GM19468 (cell line): Measurements from ENCODE around the gene ARHGAP15.

ENCODE experiments used
- ATAC-seq: cut with Tn5 transposase; IDR thresholded peaks from one replicate; pipeline ENCODE4 v1.9.1; 2021; ENCODE audit warnings: mild to moderate bottlenecking, moderate library complexity, moderate number of reproducible peaks; ENCODE audit not compliant: unreplicated experiment; ENCODE audit errors: extremely low read depth

Gene ARHGAP15

DNA sequence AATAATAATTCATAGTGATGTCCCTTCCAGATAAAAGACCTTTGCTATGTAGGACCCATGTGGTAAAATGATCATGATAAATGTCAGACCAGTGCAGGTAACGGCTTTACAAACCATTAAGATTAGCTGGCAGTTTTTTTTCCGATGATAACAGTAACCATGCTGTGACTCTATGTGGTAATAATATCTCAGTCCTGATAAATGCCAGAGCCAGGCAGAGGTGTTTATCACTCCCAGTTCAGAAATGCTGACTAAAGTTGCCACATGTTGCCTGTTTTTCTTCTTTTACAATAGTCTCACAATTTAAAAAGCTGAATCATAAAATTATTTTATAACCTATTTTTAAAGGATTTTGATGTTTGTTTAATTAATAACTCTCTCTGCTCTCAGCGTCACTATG, 565.1 kb downstream of the ARHGAP15 start:
- ATAC-seq = no peak

DNA sequence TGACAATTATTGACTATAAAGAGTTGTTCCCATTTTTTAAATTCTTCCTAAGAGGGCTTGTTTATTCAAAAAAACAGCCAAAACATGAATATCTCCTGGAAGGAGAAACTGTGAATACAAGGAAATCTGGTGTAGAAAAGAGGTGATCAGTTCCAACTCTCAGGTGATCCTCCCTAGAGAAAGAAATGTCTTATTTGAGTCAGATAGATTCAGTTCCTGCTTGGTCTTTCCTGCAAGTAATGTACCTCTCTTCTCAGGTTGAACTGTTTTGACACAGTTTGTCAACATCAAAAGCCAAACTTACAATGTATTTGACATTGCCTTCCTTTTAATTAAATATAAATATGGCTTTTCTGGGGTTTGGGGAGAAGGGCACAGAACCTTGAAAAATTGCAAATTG, 567.4 kb downstream of the ARHGAP15 start:
- peak; percentile 42 for ATAC-seq

DNA sequence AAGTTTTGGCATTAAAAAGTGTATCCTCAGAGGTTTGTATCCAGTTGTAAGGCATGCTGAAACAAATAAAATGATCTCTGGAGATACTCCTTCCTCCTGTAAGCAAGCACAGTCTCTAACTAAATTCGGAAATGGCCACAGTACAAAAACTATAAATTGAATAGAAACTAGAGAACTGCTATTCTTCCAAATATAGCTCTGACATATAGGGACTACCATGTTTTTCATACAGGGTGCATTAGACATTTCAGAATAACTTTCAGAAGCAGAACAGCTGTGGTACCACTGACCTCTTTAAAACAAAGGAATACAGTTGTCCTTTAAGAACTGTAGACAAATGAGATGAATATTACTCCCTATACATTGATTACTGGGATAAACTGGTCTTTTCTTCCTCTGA, 568.5 kb downstream of the ARHGAP15 start:
- ATAC-seq = no peak

DNA sequence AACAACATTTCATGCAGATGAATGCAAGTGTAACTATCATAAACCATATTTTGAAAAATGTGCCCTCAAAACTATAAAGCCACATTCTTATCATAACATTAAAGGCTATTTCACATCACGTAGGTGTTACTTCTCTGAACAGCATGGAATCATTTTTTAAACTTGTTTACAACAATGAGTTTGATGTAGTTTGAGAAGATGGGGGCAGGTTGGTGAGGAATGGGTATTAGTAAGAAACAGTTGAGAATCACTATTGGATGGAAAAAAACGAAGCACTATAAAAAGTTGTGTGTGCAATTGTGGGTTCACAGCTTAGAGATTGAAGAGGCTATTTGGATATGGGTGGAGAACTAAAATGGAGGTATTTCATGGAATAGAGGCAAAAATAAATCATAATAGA, 569.1 kb downstream of the ARHGAP15 start:
- ATAC-seq = no peak

DNA sequence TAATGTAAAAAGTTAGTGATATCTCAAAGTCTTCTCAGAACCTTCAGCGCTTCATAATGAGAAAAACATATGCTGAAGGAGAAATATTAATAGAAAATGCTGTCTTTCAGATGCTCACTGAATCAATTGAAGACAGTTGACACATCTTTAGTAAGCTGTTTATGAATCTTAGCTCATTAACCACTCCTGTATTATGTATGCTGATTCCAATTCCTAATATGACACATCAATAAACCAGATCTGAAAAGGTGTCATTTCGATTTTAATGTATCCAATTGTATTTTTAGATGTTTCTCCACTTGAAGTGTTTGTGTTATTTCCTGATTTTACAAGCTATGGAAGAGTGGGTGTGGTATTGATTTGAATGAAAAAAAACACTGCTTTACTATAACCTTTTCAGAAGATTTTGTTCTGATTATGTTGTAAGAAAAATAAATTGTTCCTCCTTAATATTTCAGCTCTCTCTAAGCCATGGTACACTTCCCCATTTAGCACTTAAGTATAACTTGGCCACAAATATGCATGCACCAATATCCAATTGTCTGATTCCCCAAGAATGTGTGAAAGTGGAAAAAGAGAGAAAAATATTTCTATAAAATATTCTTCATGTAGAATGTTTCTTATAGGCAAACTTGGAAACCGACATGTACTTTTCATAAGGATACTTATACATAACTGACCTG, 569.8 kb downstream of the ARHGAP15 start:
- no peak for ATAC-seq

DNA sequence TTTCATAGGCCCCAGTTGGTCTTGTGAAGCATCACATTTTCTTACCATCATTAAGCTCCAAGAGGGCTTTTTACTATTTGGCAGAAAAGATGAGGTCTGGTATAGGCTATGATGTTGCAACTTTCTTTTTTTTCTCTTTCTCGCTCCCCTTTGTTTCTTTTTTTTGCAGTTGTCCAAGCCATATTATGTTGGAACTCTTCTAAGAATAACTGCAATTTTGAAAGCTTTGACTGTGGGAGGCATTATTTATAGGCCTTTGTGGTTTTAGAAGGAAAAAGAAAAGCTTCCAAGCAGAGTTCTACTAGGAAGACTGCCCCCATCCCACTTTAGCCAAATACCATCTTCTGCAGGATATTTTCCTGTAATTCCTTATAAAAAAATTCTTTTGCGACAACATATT, 571.6 kb downstream of the ARHGAP15 start:
- ATAC-seq = no peak

DNA sequence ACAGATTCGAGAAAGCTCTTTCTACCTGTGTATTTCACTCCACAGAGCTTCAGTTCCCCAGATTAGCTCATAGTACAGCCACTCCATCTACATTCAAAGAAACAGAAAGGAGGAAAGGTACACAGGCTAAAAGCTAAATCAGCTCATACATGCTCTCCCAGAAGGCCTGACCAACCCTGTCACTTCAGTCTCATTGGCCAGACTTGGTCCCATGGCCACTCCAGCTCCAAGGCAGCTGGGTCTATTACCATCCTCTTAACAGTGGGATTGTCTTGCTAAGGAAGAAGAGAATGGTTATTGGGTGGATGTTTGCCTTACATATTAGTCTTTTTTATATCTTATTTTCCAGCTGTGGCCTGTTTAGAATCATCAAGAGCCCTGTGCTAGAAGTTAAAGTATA, 572.6 kb downstream of the ARHGAP15 start:
- no peak for ATAC-seq

DNA sequence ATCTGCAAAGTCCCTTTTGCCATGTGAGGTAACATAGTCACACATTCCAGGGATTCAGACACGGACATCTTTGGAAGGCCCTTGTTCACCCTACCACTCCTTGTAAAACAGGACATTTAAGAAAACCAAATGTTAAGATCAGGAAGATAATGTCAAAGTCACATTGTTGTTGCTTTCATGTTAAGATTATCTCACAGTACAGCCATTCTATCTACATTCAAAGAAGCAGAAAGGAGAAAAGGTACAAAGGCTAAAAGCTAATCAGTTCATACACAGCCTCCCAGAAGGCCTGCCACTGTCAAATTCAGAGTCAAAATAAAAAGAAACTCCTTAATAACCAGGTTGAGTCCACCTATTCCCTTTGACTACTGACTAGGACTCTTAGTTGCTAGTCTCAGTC, 573.7 kb downstream of the ARHGAP15 start:
- ATAC-seq = no peak

DNA sequence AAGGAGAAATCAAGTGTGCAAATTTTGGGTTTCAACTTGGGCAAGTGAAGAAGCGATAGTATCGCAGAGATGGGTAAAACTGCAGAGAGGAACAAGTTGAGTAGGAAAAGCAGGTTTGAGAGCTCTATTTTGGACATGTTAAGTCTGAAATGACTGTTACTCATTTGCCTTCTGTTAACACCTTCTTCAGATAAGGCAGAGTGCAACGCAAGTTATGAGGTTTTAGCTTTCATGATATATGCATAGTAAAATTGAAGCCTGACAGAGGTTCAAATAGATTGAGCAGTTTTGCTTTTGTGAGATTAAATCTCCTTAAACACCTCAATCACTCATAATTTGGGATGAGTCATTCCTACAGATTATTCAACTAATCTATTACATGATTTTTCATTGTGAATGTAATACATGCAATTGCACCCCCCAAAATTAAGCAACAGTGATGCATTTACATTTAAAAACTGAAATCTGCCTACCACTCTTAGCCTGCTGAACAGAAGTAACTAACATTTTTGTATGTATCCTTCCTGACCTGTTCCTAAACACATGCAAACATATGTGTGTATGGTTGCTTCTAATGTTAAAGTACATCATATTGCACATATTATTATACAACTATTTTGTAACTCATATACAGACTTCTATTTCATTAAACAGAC, 575.4 kb downstream of the ARHGAP15 start:
- peak; percentile 63 for ATAC-seq

DNA sequence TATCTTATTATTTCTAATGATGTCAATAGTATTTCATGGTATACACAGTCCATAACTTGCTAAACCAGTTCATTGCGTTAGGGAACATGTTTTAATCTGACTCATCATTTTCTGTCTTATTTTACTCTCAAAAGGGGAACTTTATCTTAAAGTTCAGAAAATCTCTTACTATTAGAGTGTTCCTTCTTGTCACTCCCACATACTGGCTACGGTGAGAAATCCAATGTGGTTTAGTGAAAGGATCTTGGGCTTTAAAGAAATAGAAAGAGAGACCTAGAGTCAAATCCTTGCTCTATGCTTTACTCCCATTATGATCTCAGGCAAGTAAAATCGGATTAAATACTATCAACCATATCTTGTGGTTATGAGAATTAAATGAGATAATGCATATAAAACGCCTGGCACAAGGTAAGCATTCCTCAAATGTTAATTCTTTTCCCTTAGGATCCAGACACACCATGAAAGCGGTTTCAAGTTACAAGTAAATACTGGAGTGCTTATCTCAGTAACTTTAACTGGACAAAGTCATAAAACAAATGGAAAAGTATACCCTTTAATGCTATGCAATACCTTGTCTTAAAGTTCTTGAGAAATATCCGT, 576.0 kb downstream of the ARHGAP15 start:
- ATAC-seq = no peak

DNA sequence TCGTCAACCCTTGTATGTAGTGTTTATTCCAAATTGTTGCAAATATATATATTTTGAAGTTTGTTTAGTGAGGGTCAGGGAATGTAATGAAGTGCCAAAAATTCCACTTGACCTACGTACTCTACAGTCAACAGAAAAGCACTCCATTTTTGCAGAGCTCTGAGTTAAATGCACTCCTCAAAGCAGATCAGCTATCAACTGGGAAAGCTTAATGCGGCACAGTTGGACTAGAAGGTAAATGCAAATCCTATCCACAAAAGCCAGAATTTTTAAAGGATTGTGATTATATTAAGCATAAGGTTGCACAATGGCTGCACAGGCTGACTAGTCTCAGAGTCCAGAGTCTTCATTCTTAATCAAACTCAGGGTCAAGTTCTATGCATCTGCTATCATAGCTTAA, 577.1 kb downstream of the ARHGAP15 start:
- ATAC-seq = no peak

DNA sequence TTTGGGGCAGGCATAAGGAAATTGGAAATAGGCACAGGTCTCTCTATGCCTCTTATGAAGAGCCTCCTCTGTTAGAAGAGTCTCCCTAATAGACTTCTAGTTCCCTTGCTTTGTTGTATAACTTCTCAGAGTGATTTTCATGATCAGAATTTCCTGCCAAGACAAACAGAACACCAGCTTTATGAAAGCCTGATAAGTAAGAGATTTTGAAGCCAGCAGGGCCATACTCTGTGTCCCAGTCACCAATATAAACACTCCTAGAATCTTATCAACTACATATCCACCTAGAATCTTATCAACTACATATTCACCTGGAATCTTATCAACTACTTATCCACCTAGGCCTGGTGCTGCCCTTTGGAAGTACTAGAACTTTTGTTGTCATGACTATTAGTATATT, 579.5 kb downstream of the ARHGAP15 start:
- ATAC-seq = no peak

DNA sequence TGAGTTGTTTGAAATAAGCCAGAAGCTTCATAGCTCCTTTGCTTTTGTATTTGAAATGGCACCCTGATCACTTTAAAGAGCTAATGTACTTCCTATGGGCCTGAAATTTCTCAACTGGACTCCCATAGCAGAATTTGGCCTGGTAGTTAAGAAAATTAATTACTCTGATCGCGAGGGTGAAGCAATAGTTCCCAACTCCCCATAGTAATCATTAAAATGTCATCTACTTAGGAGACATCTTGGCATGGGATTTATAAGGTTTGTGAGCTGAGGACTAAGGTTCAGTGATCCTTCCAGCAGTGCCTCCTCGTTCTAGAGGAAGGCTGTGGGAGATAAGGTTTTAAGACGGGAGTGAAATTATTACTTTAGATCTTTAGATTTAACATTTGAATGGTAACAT, 581.0 kb downstream of the ARHGAP15 start:
- ATAC-seq = no peak

DNA sequence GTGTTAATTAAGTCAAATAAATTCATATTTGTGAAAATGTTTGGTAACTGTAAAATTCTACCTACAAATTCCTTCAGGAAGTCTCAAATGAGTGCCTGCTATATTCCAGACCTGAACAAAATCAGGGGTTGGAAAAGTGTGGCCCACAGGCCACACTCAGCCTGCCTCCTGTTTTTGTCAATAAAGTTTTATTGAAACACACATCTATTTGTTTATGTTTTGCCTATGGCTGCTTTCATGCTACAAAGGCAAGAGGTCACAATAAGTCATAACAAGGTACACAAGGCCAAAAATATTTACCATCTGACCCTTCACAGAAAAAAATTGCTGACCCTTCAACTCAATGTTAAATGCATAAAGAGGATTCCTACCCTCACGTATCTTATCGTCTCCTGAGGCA, 581.7 kb downstream of the ARHGAP15 start:
- no peak for ATAC-seq

DNA sequence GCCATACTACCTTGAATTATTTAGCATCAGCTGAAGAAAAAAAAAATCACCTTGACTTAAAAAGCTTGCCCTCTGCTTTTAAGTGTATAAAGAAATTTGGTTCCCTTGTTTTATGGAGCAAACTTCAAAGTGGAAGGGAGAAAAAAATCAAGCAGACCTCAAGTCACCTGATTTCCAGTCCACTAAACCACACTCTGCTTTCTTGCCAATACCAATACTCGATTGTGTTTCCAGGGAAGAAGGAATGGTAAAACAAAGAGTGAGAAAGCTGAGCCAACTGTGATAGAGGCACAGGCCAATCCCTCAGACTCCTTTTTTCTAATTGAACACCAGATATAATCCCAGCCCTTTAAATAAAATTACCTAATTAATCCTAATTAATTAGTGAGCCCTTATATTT, 587.3 kb downstream of the ARHGAP15 start:
- no peak for ATAC-seq

DNA sequence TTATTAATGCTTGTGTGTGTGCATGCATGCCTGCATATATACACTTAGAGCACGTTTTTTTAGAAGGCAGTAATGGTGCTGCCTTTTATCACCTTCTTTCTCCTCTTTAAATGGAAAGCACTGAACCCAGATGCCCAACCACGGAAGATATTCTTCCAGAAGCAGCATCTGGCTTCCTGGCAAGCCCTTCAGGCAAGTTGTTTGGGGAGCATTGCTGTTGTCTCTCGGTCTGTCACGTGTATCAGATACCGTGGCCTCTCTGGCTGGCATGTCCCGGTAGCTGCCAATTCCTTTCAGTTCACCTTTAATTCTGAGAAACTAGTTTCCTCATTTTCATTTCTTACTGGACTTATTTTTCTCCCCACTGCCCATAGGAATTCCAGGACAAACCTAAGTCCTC, 587.8 kb downstream of the ARHGAP15 start:
- ATAC-seq = no peak

DNA sequence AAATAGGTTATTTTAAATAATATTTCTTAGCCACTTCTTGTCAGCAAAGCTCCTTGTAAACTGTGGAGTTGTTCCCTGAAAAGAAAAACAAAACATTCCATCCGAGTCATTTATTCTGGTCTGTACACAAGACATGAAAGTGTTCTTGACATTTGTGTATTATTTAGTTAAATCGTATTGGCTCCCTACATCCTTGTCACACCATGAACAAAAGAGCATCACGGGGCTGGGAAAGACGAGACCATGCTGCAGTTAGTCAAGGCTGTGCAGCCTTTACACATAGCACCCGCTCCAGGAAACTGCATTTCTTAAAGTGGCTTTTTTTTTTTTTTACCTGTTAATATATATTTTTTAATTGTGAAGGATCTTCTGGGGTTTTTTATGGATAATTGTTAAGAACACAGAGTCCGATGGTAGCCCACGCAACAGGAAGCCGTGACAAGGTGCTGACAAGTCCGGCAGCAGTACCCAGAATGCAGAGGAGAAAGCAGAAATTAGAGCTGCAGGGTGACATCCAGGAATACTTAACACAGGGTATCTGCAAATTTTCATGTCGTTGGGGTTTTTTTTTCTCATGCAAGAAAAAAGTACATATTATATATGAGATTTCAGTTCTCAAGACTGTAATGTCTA, 588.4 kb downstream of the ARHGAP15 start:
- ATAC-seq = no peak

DNA sequence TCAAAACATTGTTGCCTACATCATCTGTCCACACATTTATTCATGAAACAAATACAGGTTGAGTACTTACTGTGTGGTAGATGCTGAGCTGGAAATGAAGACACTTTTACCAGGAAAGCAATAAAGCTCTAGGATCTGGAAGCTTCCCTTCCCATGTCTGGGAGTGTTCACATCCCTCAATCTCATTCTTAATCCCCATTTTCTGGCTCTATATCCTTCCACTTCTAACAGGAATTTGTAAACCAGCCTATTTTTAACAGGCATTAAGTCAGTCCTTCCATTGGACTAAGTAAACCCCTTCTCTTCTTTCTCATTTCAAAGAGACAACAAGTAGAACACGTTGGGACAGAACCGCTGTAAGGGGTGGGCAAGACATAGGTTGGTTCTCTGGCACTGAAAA, 589.5 kb downstream of the ARHGAP15 start:
- ATAC-seq = no peak

DNA sequence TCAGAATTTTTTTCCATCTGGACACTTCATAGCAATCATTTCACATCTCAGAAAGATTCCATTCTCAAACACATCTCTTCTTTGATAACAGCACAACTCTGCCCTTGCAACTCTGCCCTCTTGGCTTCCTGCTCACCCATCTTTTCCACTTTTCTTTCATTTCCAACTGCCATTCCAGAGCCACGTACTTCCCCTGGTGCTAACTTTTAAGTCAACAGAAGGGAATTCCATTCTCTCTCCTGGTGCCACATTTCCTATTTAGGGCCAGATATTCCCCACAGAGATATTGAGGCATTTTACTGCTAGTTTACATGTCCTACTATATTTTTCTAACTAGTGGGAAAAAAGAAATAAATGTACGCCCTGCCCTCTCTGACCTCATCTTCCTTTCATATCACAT, 590.2 kb downstream of the ARHGAP15 start:
- ATAC-seq = no peak

DNA sequence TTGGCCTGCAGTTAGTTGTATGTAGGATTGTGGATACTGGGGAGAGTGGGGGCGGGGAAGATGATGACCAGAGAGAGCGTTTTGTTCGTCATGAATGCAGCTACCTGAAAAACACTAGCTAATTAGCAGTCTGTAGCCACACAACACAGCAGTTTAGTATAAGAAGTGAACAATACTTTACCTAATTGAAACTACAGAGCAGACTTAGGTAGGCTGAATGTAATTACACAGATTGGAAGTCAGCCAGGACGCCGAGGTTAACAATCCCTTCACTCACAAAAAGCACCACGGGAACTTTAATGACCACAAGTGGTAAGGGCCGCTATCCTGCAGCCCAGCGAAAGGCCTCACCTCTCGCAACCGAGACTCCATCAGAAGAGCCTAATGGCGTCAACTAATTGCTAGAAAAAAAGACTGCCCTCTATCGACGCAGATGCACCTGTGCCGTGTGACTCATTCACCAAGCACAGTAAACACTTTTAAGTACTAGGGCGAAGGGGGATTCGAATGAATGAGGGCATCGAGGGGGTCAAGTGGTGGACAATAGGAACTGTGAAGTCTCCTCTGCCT, 591.0 kb downstream of the ARHGAP15 start:
- no peak for ATAC-seq

DNA sequence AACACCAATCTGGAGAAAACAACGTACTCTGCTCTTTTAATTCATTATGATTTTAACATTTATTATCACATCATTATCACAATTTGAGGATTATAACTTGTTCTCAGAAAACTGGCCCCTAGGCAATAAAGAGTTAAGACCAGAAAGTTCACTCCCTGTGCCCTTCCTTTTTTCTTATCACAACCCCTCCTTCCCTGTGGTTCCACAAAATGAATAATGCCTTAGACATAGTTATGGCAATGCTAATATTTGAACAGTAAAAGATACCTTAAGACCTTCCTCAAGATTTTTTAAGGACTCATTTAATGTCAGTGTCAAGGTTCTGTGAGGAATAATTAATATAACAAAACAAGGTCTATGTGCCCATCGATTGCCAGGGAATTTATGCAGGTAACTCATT, 596.2 kb downstream of the ARHGAP15 start:
- ATAC-seq = no peak
